HPDE6-E6E7 (cell line): ENCODE results near the gene SLC26A11.
"Not testable (repeated sequence)": the region's sequence is repeated elsewhere in the genome, so short reads cannot be mapped to it uniquely, and the experiment has no call there.

Experiments used
- DNase-seq: peaks from one replicate; pipeline ENCODE4 v3.0.0; 2011; ENCODE audit warnings: missing footprints; ENCODE audit errors: extremely low spot score

The SLC26A11 gene

GRCh38 chr17:80281516-80281915 is 61.3 kb downstream of the SLC26A11 start:
- DNase-seq: no peak

GRCh38 chr17:80283116-80283852 is 63.1 kb downstream of the SLC26A11 start:
- DNase-seq: no peak

GRCh38 chr17:80284631-80285030 is 64.4 kb downstream of the SLC26A11 start:
- no peak for DNase-seq

GRCh38 chr17:80285237-80285920 is 65.2 kb downstream of the SLC26A11 start:
- no peak for DNase-seq

GRCh38 chr17:80286638-80286960 is 66.4 kb downstream of the SLC26A11 start:
- no peak for DNase-seq

GRCh38 chr17:80287038-80287437 is 66.8 kb downstream of the SLC26A11 start:
- no peak for DNase-seq

GRCh38 chr17:80287806-80288567 is 67.8 kb downstream of the SLC26A11 start:
- DNase-seq: no peak

GRCh38 chr17:80289616-80290015 is 69.4 kb downstream of the SLC26A11 start:
- DNase-seq: no peak

- no peak for DNase-seq
These were observed 69.9 kb downstream of the SLC26A11 start for GRCh38 chr17:80290156-80290555.

GRCh38 chr17:80291260-80291659 is 71.0 kb downstream of the SLC26A11 start:
- no peak for DNase-seq

GRCh38 chr17:80291691-80292487 is 71.7 kb downstream of the SLC26A11 start:
- DNase-seq: no peak

GRCh38 chr17:80292521-80292971 is 72.3 kb downstream of the SLC26A11 start:
- no peak for DNase-seq

- DNase-seq: no peak
These were observed 74.0 kb downstream of the SLC26A11 start for GRCh38 chr17:80294210-80294609.

- DNase-seq: no peak
These were observed 74.4 kb downstream of the SLC26A11 start for GRCh38 chr17:80294653-80295052.

GRCh38 chr17:80295146-80295545 is 74.9 kb downstream of the SLC26A11 start:
- DNase-seq: no peak

GRCh38 chr17:80295559-80295958 is 75.3 kb downstream of the SLC26A11 start:
- no peak for DNase-seq

GRCh38 chr17:80296221-80296620 is 76.0 kb downstream of the SLC26A11 start:
- no peak for DNase-seq

- DNase-seq: no peak
These were observed 77.9 kb downstream of the SLC26A11 start for GRCh38 chr17:80297996-80298560.

- DNase-seq: not testable (repeated sequence)
These were observed 79.3 kb downstream of the SLC26A11 start for GRCh38 chr17:80299350-80300100.

GRCh38 chr17:80300756-80301155 is 80.5 kb downstream of the SLC26A11 start:
- DNase-seq: not testable (repeated sequence)
